Fibroblast of villous mesenchyme (primary cell): ENCODE data around the gene DGKG. TPM values are rescaled to one million over a fixed set of nuclear protein-coding genes. Genes with fewer than 3 reads are reported as not detected.

ENCODE experiments used
- DNase-seq: peaks from one replicate; pipeline ENCODE4 v3.0.0-alpha.2; 2010; ENCODE audit warnings: low read depth
- H3K4me3 ChIP-seq: 2 replicates; pipeline ENCODE4 v1.5.1; 2011; ENCODE audit warnings: low read depth, mild to moderate bottlenecking, low read length
- total RNA-seq: library from RNA; depleted of rRNA; stranded (reverse); fragments of >200 nt; gene quantifications from 2 replicates; pipeline ENCODE4 v1.2.3, GENCODE V29; 2012
- TF ChIP-seq, protein P1 (sequence below): IDR thresholded peaks from 2 replicates; pipeline ENCODE4 v1.5.1; 2012; ENCODE audit warnings: low read depth, mild to moderate bottlenecking, low read length; ENCODE audit not compliant: insufficient read depth

DGKG gene
- total RNA-seq, 1 donor, result under 0.01 TPM

DNA sequence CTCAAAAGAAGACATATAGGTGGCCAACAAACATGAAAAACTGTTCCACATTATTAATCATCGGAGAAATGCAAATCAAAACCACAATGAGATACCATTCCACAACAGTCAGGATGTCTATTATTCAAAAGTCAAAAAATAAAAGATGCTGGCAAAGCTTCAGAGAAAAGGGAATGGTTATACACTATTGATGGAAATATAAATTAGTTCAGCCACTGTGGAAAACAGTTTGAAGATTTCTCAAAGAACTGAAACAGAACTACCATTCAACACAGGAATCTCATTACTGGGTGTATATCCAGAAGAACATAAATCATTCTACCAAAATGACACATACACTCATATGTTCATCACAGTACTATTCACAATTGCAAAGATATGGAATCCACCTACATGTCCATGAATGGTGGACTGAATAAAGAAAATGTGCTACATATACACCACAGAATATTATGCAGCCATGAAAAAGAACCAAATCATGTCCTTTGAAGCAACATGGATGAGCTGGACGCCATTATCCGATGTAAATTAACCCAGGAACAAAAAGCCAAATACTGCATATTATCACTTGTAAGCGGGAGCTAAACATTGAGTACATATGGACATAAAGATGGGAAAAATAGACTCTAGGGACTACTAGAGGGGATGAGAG lies 32.7 kb upstream of the DGKG start:
- TF ChIP-seq, protein P1, sequence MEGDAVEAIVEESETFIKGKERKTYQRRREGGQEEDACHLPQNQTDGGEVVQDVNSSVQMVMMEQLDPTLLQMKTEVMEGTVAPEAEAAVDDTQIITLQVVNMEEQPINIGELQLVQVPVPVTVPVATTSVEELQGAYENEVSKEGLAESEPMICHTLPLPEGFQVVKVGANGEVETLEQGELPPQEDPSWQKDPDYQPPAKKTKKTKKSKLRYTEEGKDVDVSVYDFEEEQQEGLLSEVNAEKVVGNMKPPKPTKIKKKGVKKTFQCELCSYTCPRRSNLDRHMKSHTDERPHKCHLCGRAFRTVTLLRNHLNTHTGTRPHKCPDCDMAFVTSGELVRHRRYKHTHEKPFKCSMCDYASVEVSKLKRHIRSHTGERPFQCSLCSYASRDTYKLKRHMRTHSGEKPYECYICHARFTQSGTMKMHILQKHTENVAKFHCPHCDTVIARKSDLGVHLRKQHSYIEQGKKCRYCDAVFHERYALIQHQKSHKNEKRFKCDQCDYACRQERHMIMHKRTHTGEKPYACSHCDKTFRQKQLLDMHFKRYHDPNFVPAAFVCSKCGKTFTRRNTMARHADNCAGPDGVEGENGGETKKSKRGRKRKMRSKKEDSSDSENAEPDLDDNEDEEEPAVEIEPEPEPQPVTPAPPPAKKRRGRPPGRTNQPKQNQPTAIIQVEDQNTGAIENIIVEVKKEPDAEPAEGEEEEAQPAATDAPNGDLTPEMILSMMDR, result no peak
- H3K4me3 ChIP-seq, result no peak overlapping the region
- DNase-seq, result no peak

DNA sequence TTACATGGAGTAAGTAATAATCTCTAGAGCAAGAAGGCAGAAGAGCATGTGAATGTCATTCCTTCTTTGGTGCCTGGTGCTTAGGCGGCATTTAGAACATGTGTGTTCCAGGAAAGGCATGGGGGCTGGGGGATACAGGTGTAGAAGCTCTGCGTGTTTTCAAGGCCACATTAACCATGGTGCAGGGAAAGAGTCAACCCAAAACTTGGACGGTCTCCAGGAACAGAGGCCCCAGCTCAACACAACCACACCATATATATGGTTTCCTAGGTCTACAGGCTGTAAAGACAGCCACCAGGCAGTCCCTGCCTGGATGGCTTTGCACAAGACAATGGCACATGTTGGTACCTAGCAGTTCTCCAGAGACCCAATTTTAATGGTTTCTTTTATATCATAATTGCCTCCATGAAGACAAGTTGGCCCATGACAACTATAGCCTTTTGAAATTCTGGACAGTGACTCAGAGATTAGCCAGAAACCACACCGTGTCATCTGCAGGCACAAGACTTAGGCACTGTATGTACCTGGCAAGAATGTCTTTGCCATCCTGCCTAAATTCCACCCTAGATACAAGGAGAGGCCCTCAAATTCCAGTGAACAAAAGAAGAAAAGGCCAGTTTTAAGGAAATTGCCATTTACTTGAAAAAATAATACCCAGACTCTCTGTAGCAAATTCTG lies 25.0 kb upstream of the DGKG start:
- TF ChIP-seq, protein P1, result no peak
- DNase-seq, result no peak
- no peak overlapping the region for H3K4me3 ChIP-seq

DNA sequence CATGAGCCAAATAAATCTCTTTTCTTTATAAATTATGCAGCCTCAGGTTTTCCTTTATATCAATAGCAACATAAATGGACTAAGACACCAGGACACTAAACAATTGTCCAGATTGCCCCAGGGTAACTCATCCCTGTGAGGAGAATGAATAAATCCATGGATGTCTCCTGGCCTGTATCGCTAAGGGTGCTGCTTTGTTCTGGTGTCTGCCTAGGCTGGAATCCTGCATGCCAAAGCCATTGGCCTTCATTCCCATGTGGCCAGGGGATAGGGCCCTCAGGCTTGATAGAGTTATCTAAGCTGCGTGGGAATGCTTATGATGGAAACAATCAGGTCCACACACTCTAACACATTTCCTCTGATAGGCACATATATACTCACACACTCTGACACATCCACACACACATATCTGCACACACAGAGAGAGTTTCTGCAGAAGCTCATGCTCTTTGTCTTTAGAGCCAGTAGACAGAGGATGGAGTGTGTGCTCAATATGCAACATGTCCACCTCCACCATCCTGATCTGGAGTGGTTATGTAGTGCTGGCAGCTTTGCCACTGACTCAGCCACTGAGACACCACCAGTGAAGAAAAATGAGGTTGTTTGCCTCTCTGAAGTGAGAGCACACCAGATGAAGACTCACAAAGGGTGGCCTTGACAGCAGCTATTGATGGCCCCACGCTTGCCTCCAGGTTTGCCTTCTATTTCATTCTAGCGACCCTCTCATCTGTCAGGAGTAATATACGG lies 24.0 kb upstream of the DGKG start:
- H3K4me3 ChIP-seq, result no peak overlapping the region
- DNase-seq, result no peak
- TF ChIP-seq, protein P1, result no peak

DNA sequence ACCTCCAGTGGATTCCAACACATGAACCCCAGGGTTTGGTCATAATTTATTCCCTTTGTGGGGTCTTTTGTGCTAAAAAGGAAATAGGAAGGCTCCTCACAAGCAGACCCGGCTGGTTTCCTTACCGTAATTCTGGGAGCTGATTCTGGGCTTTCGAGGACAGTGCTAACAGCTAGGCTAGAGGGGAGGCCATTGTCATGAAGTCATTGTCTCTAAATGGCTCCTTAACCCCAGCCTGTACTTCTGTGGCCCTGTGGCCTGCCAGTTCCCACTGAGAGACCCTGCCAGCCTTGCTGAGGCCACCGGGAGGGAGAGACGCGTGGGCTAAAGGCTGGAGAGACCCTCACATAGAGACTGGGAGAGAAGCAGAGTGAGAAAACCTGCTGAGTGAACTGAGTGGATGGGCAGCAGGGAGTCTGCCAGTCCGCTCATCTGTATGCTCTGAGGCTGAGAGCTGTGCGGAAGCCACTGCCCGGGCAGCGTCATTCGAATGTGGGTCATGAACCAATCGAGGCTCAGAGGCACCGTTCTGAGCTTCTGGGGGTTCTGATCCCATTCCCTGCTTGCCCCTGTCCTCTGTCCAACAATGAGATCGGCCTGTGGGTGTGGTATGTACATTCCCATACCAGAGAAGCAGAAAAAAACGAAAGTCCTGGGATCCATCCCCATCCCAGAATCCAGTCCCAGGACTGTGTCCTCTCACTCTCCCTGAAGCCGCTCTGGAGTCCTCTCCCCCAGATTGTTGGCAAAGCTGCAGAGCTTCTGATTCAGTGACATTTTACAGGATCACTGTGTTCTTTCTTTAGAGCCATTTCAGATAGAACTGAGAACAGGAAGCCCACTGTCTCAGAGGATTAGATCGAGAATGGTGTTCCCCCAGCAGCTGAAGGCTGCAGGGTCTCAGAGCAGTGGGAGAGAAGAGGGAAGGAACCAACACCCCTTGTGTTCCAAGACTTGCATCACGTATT lies 21.3 kb upstream of the DGKG start:
- DNase-seq, result no peak
- TF ChIP-seq, protein P1, result no peak
- no peak overlapping the region for H3K4me3 ChIP-seq

DNA sequence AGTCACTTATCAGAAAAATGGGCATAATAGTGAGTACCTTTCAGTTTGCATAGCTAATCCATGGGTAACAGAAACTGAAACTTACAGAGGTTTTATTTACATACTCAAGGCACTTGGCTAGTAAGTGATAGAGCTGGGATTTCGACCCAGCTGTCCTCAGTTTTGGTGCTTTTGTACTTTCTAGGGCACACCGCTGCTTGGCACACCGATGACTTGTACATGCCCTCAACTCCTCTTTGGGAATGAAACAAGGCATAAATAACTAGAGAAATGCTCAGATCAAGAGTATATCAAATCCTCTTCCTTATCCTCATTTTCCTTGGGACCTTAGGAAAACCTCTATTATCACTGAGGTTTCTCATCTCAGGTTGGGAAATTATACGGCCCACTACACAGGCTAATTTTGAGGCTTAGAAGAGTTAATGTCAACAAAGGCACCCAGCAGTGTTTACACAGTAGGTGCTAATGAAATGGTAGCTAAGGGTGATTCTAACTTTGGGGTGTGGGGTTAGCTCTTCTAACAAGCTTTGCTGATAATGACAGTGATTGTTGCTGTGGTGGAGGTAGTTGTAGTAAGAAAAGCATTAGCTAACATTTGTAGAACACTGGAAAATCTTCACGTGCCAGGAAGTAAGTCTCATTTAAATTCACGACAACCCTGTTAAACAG lies 20.3 kb upstream of the DGKG start:
- TF ChIP-seq, protein P1, result no peak
- no peak for DNase-seq
- H3K4me3 ChIP-seq, result no peak overlapping the region
